ENCODE measurements around the gene POLR2C. TPM values are rescaled to one million over a fixed set of nuclear protein-coding genes. Genes with fewer than 3 reads are reported as not detected.

Gene POLR2C
- total and polyA plus RNA-seq, 10 of the 15 experiments (the other 5 are each of a cell fraction or from before 2014, with no cell fraction given), result 26.9 to 93.0 (median 57.8) TPM

- no TSS peak for BruUV-seq (replicated peaks)
Measured at GRCh38 chr16:57512296-57513001, 50.0 kb downstream of the POLR2C start.

More at GRCh38 chr16:57512296-57513001, 50.0 kb downstream of the POLR2C start:
- Histone ChIP-seq H3K79me2 (ENCODE audit: control insufficient read depth, insufficient read depth, low read length) (no peaks in the 10 kb centered on the region), H3K9ac (ENCODE audit: control insufficient read depth, insufficient read depth, low read length) (no peak overlapping the region), H3K4me1 (ENCODE audit: control insufficient read depth, insufficient read depth, low read length) (no peaks in the 10 kb centered on the region), H3K27me3 (replicated peaks in 1 of 2; ENCODE audit: control insufficient read depth in 2 of 2, insufficient read depth in 2 of 2, low read length in 1 of 2) (no peaks in the 10 kb centered on the region), H4K20me1 (ENCODE audit: control insufficient read depth, insufficient read depth) (no peaks in the 10 kb centered on the region), H3K27ac (ENCODE audit: control insufficient read depth, insufficient read depth) (no peak overlapping the region), H2AFZ (ENCODE audit: control insufficient read depth, low read depth, low read length) (no peak overlapping the region), H3K4me2 (ENCODE audit: control insufficient read depth, insufficient read depth) (no peak overlapping the region), H3K9me3 (replicated peaks; ENCODE audit: control insufficient read depth, insufficient read depth, low read length) (no peaks in the 10 kb centered on the region), H3K36me3 (ENCODE audit: control insufficient read depth in 2 of 2, insufficient read depth in 2 of 2, low read length in 1 of 2) (peaks cover 0 to 3% of the 10 kb centered on the region in 2 experiments; a peak in 2 of 4 replicates), H3K4me3 (no peak overlapping the region)
- POLR2A ChIA-PET, result interaction anchor here (0.7 to 1.4 kb wide), 2 partner anchors 42 to 65 kb away, joined by 3 to 4 read pairs; partner anchors contain the start of genes CIAPIN1 and COQ9
- TF ChIP-seq TAF1 (IDR thresholded peaks at IDR 0.05; ENCODE audit: borderline replicate concordance, low read depth, low read length) (no peak), SREBF2 (IDR thresholded peaks at IDR 0.05; ENCODE audit: low read length) (no peak), RFX5 (IDR thresholded peaks at IDR 0.05; ENCODE audit: low read depth, low read length) (no peak), YY1 (IDR thresholded peaks at IDR 0.05; ENCODE audit: low read depth, low read length) (no peak), CEBPB (IDR thresholded peaks at IDR 0.05; ENCODE audit: borderline replicate concordance in 1 of 2, low read depth in 2 of 2, low read length in 2 of 2) (no peak), SPI1 (IDR thresholded peaks at IDR 0.05; ENCODE audit: borderline replicate concordance, insufficient read depth, low read depth, low read length) (no peak), CEBPZ (IDR thresholded peaks at IDR 0.05; ENCODE audit: low read depth, low read length) (no peak), ZNF384 (IDR thresholded peaks at IDR 0.05; ENCODE audit: borderline replicate concordance, low read depth, low read length) (no peak), PAX8 (IDR thresholded peaks at IDR 0.05) (no peak), EGR1 (IDR thresholded peaks at IDR 0.05; ENCODE audit: borderline replicate concordance in 1 of 2, low read depth in 2 of 2, low read length in 2 of 2) (no peak), KLF5 (IDR thresholded peaks at IDR 0.05; ENCODE audit: partially characterized antibody) (no peak), POLR2AphosphoS5 (IDR thresholded peaks at IDR 0.05; ENCODE audit: low read length) (no peak), SP1 (IDR thresholded peaks at IDR 0.05; ENCODE audit: low read depth, low read length) (no peak), NFIC (IDR thresholded peaks at IDR 0.05; ENCODE audit: low read depth, low read length) (no peak), PKNOX1 (IDR thresholded peaks at IDR 0.05) (no peak), SIX5 (IDR thresholded peaks at IDR 0.05; ENCODE audit: low read depth, low read length, severe bottlenecking) (no peak), CHD4 (IDR thresholded peaks at IDR 0.05) (no peak)
- FAIRE-seq (no peak), DNase-seq (ENCODE audit: low read depth, low spot score) (no peak), ATAC-seq (no peak)
- 85% methylated on average over 19 of the region's 23 CpGs for WGBS (ENCODE audit: insufficient coverage, insufficient replicate concordance, low lambda C conversion rate, missing lambda C conversion rate)
- SMC1A ChIA-PET (ENCODE audit: uncharacterized antibody, unreplicated experiment), result interaction anchor here (0.8 to 1.3 kb wide), 2 partner anchors 92 to 131 kb away, joined by 3 read pairs; no protein-coding TSS in a partner anchor
- RAD21 ChIA-PET (ENCODE audit: unreplicated experiment), result interaction anchor here (0.7 kb wide), 1 partner anchor 271 kb away, joined by 3 read pairs; no protein-coding TSS in a partner anchor
- intact Hi-C loops (cut with micrococcal nuclease; ENCODE audit: unreplicated experiment) (no loop called here), in situ Hi-C loops (cut with MboI) (no loop called here)
- CTCF ChIA-PET, result interaction anchor here (0.8 to 2.1 kb wide), 4 partner anchors 8 to 63 kb away, joined by 3 to 9 read pairs (median 6); partner anchors contain the start of gene POLR2C
